GM06990 (cell line): ENCODE results near the gene DUSP9.
"Not testable (repeated sequence)": the region's sequence is repeated elsewhere in the genome, so short reads cannot be mapped to it uniquely, and the experiment has no call there.

Source experiments
- DNase-seq: peaks from one replicate; pipeline ENCODE4 v3.0.0-alpha.2; 2011; ENCODE audit not compliant: insufficient read length; ENCODE audit errors: extremely low read depth
- H3K27me3 ChIP-seq: replicated peaks from 2 replicates; pipeline ENCODE4 v1.6.0; 2011; ENCODE audit warnings: low read length; ENCODE audit not compliant: control insufficient read depth, insufficient read depth
- H3K36me3 ChIP-seq: 2 replicates; pipeline ENCODE4 v1.5.1; 2011; ENCODE audit warnings: low read length; ENCODE audit not compliant: control insufficient read depth, insufficient read depth
- H3K4me3 ChIP-seq: replicated peaks from 2 replicates; pipeline ENCODE4 v1.5.1; 2011; ENCODE audit warnings: low read depth, mild to moderate bottlenecking, control low read depth, low read length
- CTCF ChIP-seq: IDR thresholded peaks from 2 replicates; pipeline ENCODE4 v1.5.1; 2011; ENCODE audit warnings: low read length, control low read depth, mild to moderate bottlenecking, inconsistent platforms; ENCODE audit not compliant: insufficient read depth, poor library complexity, severe bottlenecking

The DUSP9 gene

GRCh38 chrX:153674219-153674851 lies 27.3 kb downstream of the DUSP9 start:
- no peaks in the 10 kb centered on the region for H3K27me3 ChIP-seq
- H3K36me3 ChIP-seq = no peaks in the 10 kb centered on the region
- no peak overlapping the region for H3K4me3 ChIP-seq
- no peak for DNase-seq
- no peak for TF ChIP-seq CTCF

- Histone ChIP-seq H3K36me3 (no peaks in the 10 kb centered on the region), H3K27me3 (no peaks in the 10 kb centered on the region; the same call in 1 of the 2 replicates), H3K4me3 (no peak overlapping the region)
- DNase-seq = no peak
- no peak for TF ChIP-seq CTCF
Measured at GRCh38 chrX:153681175-153681574, 34.2 kb downstream of the DUSP9 start.

GRCh38 chrX:153683486-153683885 lies 36.5 kb downstream of the DUSP9 start:
- not testable (repeated sequence) for H3K4me3 ChIP-seq, DNase-seq, H3K27me3 ChIP-seq, H3K36me3 ChIP-seq

GRCh38 chrX:153684467-153685155 lies 37.6 kb downstream of the DUSP9 start:
- DNase-seq = no peak
- Histone ChIP-seq H3K36me3 (no peaks in the 10 kb centered on the region), H3K27me3 (no peaks in the 10 kb centered on the region; the same call in 1 of the 2 replicates), H3K4me3 (no peak overlapping the region)
- no peak for TF ChIP-seq CTCF

GRCh38 chrX:153685156-153685536 lies 38.1 kb downstream of the DUSP9 start:
- no peaks in the 10 kb centered on the region for H3K36me3 ChIP-seq
- no peak for DNase-seq
- no peaks in the 10 kb centered on the region; the same call in 1 of the 2 replicates for H3K27me3 ChIP-seq
- TF ChIP-seq CTCF = no peak
- H3K4me3 ChIP-seq = no peak overlapping the region

GRCh38 chrX:153685751-153686696 lies 39.0 kb downstream of the DUSP9 start:
- Histone ChIP-seq H3K36me3 (no peaks in the 10 kb centered on the region), H3K27me3 (no peaks in the 10 kb centered on the region; the same call in 1 of the 2 replicates), H3K4me3 (no peak overlapping the region)
- no peak for DNase-seq
- TF ChIP-seq CTCF = no peak
